Measurements from ENCODE around the gene UBE2J1. TPM values are rescaled to one million over a fixed set of nuclear protein-coding genes. Genes with fewer than 3 reads are reported as not detected.

UBE2J1 gene
- total and polyA plus RNA-seq, 8 donors, result 33.5 to 62.2 (median 52.7) TPM

- Histone ChIP-seq H3K27ac (no peak overlapping the region), H3K9me3 (no peaks in the 10 kb centered on the region), H3K36me3 (peaks cover 0 to 16% of the 10 kb centered on the region in 2 donors), H3K4me3 (no peak overlapping the region), H3K4me1 (peaks cover 19 to 70% of the 10 kb centered on the region in 2 donors), H3K27me3 (no peaks in the 10 kb centered on the region)
- TF ChIP-seq CTCF (IDR thresholded peaks at IDR 0.05), result no peak
- intact Hi-C loops (cut with DNase I), result no loop called here
- DNase-seq (no peak), ATAC-seq (no peak)
Measured at GRCh38 chr6:89346433-89346832, 6.1 kb downstream of the UBE2J1 start.

- ATAC-seq (no peak), DNase-seq (no peak)
- peaks cover 0 to 5% of the 10 kb centered on the region in 2 donors for H3K4me1 ChIP-seq
- H3K27me3 ChIP-seq, result no peaks in the 10 kb centered on the region
- no peak overlapping the region for H3K4me3 ChIP-seq
- no peak overlapping the region for H3K27ac ChIP-seq
- no peak for TF ChIP-seq CTCF (IDR thresholded peaks at IDR 0.05)
- peaks cover 5 to 75% of the 10 kb centered on the region in 2 donors for H3K36me3 ChIP-seq
- intact Hi-C loops (cut with DNase I), result no loop called here
- H3K9me3 ChIP-seq, result no peaks in the 10 kb centered on the region
Measured at GRCh38 chr6:89339565-89339964, 13.0 kb downstream of the UBE2J1 start.

GRCh38 chr6:89335164-89335563 is 17.4 kb downstream of the UBE2J1 start:
- Histone ChIP-seq H3K36me3 (peaks cover 5 to 82% of the 10 kb centered on the region in 2 donors), H3K4me1 (no peaks in the 10 kb centered on the region), H3K27ac (no peak overlapping the region), H3K9me3 (no peaks in the 10 kb centered on the region), H3K27me3 (no peaks in the 10 kb centered on the region), H3K4me3 (no peak overlapping the region)
- no peak for TF ChIP-seq CTCF (IDR thresholded peaks at IDR 0.05)
- DNase-seq (no peak), ATAC-seq (no peak)
- intact Hi-C loops (cut with DNase I), result no loop called here

- no peaks in the 10 kb centered on the region for H3K4me1 ChIP-seq
- ATAC-seq (no peak), DNase-seq (no peak)
- peaks cover 0 to 89% of the 10 kb centered on the region in 2 donors for H3K36me3 ChIP-seq
- H3K27me3 ChIP-seq, result no peaks in the 10 kb centered on the region
- no peaks in the 10 kb centered on the region for H3K9me3 ChIP-seq
- no peak for TF ChIP-seq CTCF (IDR thresholded peaks at IDR 0.05)
- no peak overlapping the region for H3K4me3 ChIP-seq
- intact Hi-C loops (cut with DNase I), result no loop called here
- no peak overlapping the region for H3K27ac ChIP-seq
Measured at GRCh38 chr6:89330910-89331309, 21.6 kb downstream of the UBE2J1 start.

- Histone ChIP-seq H3K4me1 (peaks cover 0 to 5% of the 10 kb centered on the region in 2 donors), H3K27me3 (no peaks in the 10 kb centered on the region), H3K36me3 (peaks cover 0 to 80% of the 10 kb centered on the region in 2 donors), H3K27ac (no peak overlapping the region), H3K9me3 (no peaks in the 10 kb centered on the region), H3K4me3 (no peak overlapping the region)
- TF ChIP-seq CTCF (IDR thresholded peaks at IDR 0.05), result no peak
- ATAC-seq (no peak), DNase-seq (no peak)
- intact Hi-C loops (cut with DNase I), result no loop called here
Measured at GRCh38 chr6:89328976-89329375, 23.5 kb downstream of the UBE2J1 start.
